ENCODE results near the gene UFSP1. TPM values are rescaled to one million over a fixed set of nuclear protein-coding genes. Genes with fewer than 3 reads are reported as not detected.

The UFSP1 gene
- total RNA-seq, 1 experiment from 2014 or later: 2.8 TPM

DNA sequence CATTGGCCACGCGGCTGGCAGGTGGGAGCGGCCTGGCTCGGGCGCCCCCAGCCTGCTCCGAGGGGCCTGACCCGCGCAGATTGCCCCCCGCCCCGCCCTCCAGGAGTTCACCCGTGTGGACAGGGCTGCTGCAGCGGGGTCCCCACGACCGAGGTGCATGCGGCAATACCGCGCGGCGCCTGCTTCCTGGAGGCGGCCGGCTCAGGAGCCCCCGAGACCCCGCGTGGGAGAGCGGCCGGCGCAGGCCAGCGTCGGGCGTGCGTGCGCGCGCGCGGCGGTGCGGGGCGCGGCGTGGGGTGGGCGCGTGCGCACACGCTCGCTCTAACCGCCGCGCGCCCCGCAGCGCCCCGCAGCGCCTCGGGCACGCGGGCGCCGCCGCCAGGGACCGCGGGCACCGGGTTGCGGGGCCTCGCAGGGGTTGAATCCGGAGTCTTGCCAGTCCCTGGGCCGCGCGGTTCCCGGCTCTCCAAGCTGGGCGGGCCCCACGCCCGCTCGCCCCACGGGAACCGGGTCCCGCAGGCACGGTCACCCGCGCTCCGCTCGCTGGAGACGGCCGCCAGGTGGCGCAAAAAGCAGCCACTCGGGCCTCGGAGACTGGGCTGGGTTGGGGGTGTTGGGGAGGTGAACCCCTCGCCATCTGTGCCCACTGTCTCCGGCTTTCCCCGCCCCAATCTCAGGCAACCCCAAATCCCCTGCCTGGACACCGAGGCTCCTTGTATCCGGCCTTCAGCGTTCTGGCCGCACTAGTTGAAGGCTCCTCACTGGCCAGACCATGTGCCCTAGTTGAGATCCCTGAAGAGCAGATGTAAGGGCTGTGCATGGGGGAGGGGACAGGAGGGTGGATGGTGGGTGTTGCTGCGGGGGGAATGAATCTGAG is 7.5 kb upstream of the UFSP1 start:
- H3K4me1 ChIP-seq (replicated peaks; ENCODE audit: insufficient read depth): 0 out of 2 replicates have a peak, but pooled peaks cover under 1% of the 10 kb centered on the region
- intact Hi-C loops (cut with micrococcal nuclease; ENCODE audit: unreplicated experiment): loop anchor here (1.0 to 10.0 kb wide), 3 partner anchors 162 to 638 kb away; no protein-coding TSS in a partner anchor
- H3K4me3 ChIP-seq: no peak overlapping the region
- no peaks in the 10 kb centered on the region for H4K20me1 ChIP-seq (ENCODE audit: insufficient read depth)
- H3K79me2 ChIP-seq (ENCODE audit: low read depth): no peaks in the 10 kb centered on the region
- CTCF ChIA-PET: no interaction called here
- H3K36me3 ChIP-seq (ENCODE audit: low read depth): no peaks in the 10 kb centered on the region
- no peak overlapping the region for H3K27ac ChIP-seq
- peaks cover 4% of the 10 kb centered on the region; the same call in 1 of the 2 replicates for H3F3A ChIP-seq (ENCODE audit: insufficient read depth, low read depth)
- DNase-seq: peak in 1 of 2 experiments; percentile 49
- H3K9me3 ChIP-seq (ENCODE audit: insufficient read depth, low read depth): no peaks in the 10 kb centered on the region
- H2AFZ ChIP-seq: no peak overlapping the region
- H3K4me2 ChIP-seq: no peak overlapping the region
- peaks cover 11% of the 10 kb centered on the region; the same call in 1 of the 2 replicates for H3K27me3 ChIP-seq (ENCODE audit: insufficient read depth, low read depth)
- no peak for TF ChIP-seq EZH2 (IDR thresholded peaks at IDR 0.05; ENCODE audit: low read depth)
- TF ChIP-seq, protein P1, sequence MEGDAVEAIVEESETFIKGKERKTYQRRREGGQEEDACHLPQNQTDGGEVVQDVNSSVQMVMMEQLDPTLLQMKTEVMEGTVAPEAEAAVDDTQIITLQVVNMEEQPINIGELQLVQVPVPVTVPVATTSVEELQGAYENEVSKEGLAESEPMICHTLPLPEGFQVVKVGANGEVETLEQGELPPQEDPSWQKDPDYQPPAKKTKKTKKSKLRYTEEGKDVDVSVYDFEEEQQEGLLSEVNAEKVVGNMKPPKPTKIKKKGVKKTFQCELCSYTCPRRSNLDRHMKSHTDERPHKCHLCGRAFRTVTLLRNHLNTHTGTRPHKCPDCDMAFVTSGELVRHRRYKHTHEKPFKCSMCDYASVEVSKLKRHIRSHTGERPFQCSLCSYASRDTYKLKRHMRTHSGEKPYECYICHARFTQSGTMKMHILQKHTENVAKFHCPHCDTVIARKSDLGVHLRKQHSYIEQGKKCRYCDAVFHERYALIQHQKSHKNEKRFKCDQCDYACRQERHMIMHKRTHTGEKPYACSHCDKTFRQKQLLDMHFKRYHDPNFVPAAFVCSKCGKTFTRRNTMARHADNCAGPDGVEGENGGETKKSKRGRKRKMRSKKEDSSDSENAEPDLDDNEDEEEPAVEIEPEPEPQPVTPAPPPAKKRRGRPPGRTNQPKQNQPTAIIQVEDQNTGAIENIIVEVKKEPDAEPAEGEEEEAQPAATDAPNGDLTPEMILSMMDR (conservative IDR thresholded peaks at IDR 0.05): peak; percentile 74
- POLR2A ChIA-PET (ENCODE audit: unreplicated experiment): no interaction called here
- H3K9me2 ChIP-seq (ENCODE audit: insufficient read depth): no peaks in the 10 kb centered on the region
- BruUV-seq (replicated peaks): no TSS peak

DNA sequence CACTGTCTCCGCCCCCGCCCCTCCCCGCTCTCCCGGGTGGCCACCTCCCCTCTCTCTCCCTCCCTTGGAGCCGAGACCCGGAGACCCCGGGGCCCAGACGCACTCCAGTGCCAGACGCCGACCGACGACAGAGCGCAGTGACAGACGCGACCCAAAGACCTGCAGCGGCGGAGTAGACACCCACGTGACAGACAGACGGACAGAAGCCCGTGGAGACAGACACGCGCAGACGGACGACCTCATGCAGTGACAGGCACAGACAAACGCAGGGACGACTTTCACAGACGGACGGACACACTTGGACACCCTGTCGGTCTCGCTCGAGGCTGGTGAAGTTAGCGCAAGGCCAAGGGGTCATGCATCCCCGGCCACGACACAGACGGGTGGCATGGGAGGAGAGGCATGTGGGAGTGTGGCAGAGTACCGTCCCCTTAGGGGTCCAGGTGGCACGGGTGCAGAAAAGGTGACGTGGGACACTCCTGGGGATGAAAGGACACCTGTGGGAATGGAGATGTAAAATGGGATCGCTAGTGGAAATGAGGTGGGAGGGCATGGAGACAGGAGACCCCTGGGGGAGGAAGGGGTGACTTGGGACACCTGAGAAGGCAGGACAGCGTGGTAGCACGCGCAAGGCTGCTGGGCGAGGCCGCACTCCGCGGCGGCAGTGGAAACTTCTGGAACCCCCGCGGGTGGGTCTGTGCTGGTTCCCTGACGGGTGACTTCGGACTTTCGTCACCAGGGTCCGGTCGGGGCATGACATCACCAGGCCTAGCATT is 6.6 kb upstream of the UFSP1 start:
- H3K4me1 ChIP-seq (replicated peaks; ENCODE audit: insufficient read depth): peaks cover 9% of the 10 kb centered on the region
- CTCF ChIA-PET: interaction anchor here (0.6 kb wide), 1 partner anchor 371 kb away, joined by 3 read pairs; no protein-coding TSS in a partner anchor
- TF ChIP-seq, protein P1 (conservative IDR thresholded peaks at IDR 0.05): no peak
- no peak for TF ChIP-seq EZH2 (IDR thresholded peaks at IDR 0.05; ENCODE audit: low read depth)
- peaks cover 12% of the 10 kb centered on the region; the same call in 1 of the 2 replicates for H3F3A ChIP-seq (ENCODE audit: insufficient read depth, low read depth)
- H3K27ac ChIP-seq: no peak overlapping the region
- no peak overlapping the region for H3K4me3 ChIP-seq
- no peaks in the 10 kb centered on the region for H3K79me2 ChIP-seq (ENCODE audit: low read depth)
- no TSS peak for BruUV-seq (replicated peaks)
- no peak overlapping the region for H2AFZ ChIP-seq
- H3K27me3 ChIP-seq (ENCODE audit: insufficient read depth, low read depth): peaks cover 11% of the 10 kb centered on the region; the same call in 1 of the 2 replicates
- intact Hi-C loops (cut with micrococcal nuclease; ENCODE audit: unreplicated experiment): loop anchor here (1.0 to 10.0 kb wide), 5 partner anchors 70 to 639 kb away; no protein-coding TSS in a partner anchor
- POLR2A ChIA-PET (ENCODE audit: unreplicated experiment): interaction anchor here (0.5 to 0.6 kb wide), 2 partner anchors 325 to 356 kb away, joined by 3 to 18 read pairs; no protein-coding TSS in a partner anchor
- no peaks in the 10 kb centered on the region for H3K36me3 ChIP-seq (ENCODE audit: low read depth)
- H3K4me2 ChIP-seq: no peak overlapping the region
- H4K20me1 ChIP-seq (ENCODE audit: insufficient read depth): no peaks in the 10 kb centered on the region
- no peaks in the 10 kb centered on the region for H3K9me2 ChIP-seq (ENCODE audit: insufficient read depth)
- H3K9me3 ChIP-seq (ENCODE audit: insufficient read depth, low read depth): no peaks in the 10 kb centered on the region
- no peak for DNase-seq

DNA sequence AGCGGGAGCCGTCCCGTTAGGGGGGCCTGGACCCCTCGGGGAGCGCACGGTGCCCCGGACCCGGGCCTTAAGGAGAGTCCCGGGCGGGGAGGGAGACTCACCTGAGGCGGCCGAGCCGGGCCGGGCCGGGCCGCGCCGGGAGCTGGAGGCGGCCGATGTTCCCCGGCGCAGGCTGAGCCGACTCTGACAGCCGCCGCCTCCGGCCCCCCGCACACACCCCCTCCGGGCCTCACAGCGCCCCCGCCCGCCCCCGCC is 6.1 kb upstream of the UFSP1 start, which contains the start of gene ACHE:
Gene ACHE, minus strand, starts transcription at position 188 of the 255 bp plus-strand sequence. CDS start 1,656 bp downstream, outside the sequence.
- H3K9me2 ChIP-seq (ENCODE audit: insufficient read depth): no peaks in the 10 kb centered on the region
- peaks cover 11% of the 10 kb centered on the region; the same call in 1 of the 2 replicates for H3K27me3 ChIP-seq (ENCODE audit: insufficient read depth, low read depth)
- peaks cover 17% of the 10 kb centered on the region; the same call in 1 of the 2 replicates for H3F3A ChIP-seq (ENCODE audit: insufficient read depth, low read depth)
- no peak within 1 kb of the TSS for H2AFZ ChIP-seq
- peak within 1 kb of the TSS; percentile 30; the same call in 1 of the 2 replicates for H3K4me3 ChIP-seq
- ChIA-PET CTCF (interaction anchor here (0.6 kb wide), 1 partner anchor 371 kb away, joined by 3 read pairs; no protein-coding TSS in a partner anchor), POLR2A (ENCODE audit: unreplicated experiment) (interaction anchor here (0.5 to 0.6 kb wide), 2 partner anchors 325 to 356 kb away, joined by 3 to 18 read pairs; no protein-coding TSS in a partner anchor)
- peak within 1 kb of the TSS; percentile 63 for H3K4me2 ChIP-seq
- H3K79me2 ChIP-seq (ENCODE audit: low read depth): no peaks in the 10 kb centered on the region
- no peaks in the 10 kb centered on the region for H4K20me1 ChIP-seq (ENCODE audit: insufficient read depth)
- no peaks in the 10 kb centered on the region for H3K9me3 ChIP-seq (ENCODE audit: insufficient read depth, low read depth)
- intact Hi-C loops (cut with micrococcal nuclease; ENCODE audit: unreplicated experiment): loop anchor here (1.0 to 10.0 kb wide), 3 partner anchors 71 to 639 kb away; no protein-coding TSS in a partner anchor
- no peak within 1 kb of the TSS for H3K27ac ChIP-seq
- H3K36me3 ChIP-seq (ENCODE audit: low read depth): no peaks in the 10 kb centered on the region
- BruUV-seq (replicated peaks): no TSS peak
- DNase-seq: no peak
- H3K4me1 ChIP-seq (replicated peaks; ENCODE audit: insufficient read depth): peaks cover 14% of the 10 kb centered on the region
- TF ChIP-seq, protein P1 (conservative IDR thresholded peaks at IDR 0.05): no peak
- no peak for TF ChIP-seq EZH2 (IDR thresholded peaks at IDR 0.05; ENCODE audit: low read depth)
